Pulmonary artery endothelial cell (primary cell): Measurements from ENCODE around the gene C10orf71. TPM values are rescaled to one million over a fixed set of nuclear protein-coding genes. Genes with fewer than 3 reads are reported as not detected.

Experiments
- DNase-seq: peaks from one replicate; pipeline ENCODE4 v3.0.0-alpha.2; 2011; ENCODE audit warnings: low read depth, low spot score
- total RNA-seq: library from RNA; depleted of rRNA; stranded (reverse); fragments of >200 nt; gene quantifications from 2 replicates; pipeline ENCODE4 v1.2.3, GENCODE V29; 2014

The C10orf71 gene, protein sequence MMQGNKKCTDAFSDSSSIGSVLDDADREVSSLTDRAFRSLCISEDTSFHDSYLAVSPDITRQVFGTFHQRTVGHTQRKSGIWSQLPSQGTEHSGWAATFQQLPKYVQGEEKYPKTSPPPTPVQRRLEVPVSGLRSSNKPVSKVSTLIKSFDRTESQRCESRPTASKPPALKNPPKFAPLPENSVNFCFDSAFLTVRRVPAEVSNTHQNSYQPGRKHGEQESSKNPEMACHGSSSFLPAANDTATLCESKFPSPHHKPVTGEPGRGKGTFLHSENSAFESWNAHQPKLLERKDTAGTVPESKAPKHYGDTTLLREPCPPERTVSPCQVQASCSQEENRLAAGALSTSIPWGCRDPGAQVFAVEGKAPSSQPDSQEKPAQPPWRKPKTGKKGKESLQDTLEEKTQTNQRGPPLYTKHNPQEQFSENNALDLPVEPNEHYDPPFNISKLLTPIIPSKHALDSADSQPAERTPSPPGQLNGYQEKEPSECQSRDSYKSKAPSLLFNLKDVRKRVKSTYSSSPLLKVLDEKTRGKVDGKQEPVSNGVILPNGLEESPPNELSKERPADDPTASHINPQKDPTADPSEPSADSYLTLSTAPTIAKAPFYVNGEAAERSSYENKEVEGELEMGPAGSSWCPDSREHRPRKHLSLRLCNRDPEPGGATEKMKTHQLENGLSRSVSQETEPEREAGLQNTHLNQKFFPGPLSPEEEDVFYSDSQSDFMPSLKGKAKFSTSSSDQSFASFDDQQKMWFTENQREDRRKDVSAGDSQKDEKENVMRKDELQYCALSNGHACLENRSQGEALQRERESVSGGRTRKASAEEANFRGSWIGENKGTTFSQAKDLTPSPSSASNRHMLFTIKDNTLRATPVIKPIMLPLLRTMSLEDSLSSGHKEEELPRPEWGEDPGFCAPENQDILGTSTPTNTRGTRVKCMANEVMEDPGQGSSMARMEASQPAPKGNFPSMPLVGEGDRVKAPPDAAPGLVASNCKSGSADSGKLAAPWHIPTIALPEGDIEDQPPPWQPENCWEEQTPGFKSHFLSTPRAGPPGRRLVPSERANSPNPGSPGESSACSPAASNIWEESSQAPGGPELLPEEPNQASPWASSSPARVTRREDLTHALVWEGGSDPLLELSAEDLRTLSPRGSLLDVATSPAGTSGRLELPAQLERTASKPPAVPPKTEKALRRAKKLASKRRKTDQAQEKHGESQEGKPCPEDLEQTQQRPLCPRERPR (N-terminal part only)
- total RNA-seq = not detected in 2 replicates

DNA sequence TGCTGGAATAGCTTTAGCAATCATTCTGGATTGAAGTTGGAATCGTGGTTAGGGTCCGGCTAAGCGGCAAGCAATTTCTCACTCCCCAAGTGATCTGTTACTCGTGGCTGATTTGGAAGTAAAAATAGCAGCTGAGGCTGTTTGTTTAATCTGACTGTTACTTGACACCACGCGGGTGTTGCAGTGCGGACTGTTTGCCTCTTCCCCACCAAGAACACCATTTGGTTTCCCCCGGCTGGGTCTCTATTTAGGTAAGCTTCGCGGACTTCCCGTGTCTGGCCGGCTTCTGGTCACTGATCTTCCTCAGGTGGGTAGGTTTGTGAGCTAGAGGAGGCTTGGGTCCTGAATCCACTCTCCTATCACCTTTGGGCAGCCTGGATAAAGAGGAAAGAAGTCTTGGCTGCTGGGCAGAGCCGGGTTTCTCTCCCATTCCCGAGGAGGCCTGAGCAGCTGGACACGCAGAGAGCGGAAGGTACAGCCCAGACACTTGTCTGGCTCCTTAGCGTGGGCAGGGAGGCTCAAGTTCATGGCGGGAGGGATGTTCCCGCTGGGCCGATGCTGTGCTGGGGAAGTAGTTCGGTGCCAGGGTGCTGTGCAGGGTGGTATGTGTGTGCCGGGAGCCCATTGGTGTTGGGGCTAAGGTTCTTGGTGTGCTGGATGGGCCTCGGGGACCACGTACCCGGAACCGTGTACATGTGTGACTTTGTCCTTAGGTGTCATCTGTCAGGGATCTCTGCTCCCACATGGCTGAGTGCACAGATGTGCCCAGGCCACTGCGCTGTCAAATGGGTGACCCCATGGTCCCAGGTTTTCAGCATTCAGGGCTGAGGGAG is at the start of gene C10orf71:
C10orf71 (plus strand) TSS at position 188 of the 833 bp plus-strand sequence. CDS start 23,376 bp downstream, outside the sequence.
- DNase-seq = no peak

DNA sequence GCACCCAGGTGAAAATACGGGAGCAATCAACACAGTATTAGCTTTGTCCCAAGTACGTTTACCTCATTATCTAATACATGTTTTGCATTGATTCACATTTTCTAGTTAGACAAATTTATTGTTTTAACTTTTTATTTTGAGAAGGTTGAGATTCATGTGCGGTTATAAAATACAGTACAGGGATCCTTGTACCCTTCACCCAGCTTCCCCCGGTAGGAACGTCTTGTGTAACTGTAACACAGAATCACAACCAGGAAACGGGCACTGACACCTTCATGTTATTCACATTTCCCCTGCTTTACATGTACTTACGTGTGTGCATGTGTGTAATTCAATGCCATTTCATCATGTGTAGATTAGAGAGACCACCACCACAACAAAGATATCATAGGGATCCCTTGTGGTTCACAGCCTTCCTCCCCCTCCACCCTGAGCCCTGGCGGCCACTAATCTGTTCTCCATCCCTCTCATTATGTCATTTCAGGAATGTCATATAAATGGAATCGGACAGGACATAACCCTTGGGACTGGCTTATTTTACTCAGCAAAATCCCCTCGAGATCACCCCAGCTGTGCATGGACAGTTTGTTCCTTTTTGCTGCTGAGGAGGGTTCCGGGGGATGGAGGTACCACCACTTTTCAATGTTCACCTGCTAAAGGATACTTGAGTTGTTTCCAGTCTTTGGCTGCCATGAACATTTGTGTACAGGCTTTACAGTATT is 46.5 kb upstream of the C10orf71 start:
- no peak for DNase-seq

DNA sequence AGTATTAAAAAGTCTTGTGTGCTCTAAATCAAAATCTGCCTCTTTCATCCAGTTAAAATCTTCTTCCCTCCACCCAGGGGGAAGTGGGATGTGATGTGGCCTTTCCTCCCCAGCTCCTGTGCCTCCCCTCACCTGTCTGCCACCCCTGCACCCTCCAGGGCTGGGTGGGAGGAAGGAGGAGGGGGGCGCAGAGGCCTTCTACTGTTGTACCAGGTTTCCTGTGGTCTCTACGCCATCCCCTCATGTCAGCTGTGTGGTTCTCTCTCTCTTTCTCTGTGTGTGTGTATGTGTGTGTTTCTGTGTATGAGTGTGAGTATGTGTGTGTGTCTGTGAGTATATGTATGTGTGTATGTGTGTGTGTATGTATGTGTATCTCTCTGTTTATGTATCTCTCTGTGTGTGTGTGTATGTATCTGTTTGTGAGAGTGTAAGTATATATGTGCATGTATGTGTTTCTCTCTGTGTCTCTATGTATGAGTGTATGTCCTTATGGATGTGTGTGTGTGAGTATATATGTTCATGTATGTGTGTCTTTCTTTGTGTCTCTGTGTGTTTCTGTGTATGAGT is 45.5 kb upstream of the C10orf71 start:
- DNase-seq = no peak

GRCh38 chr10:49254150-49254549 is 44.8 kb upstream of the C10orf71 start:
- DNase-seq = no peak

DNA sequence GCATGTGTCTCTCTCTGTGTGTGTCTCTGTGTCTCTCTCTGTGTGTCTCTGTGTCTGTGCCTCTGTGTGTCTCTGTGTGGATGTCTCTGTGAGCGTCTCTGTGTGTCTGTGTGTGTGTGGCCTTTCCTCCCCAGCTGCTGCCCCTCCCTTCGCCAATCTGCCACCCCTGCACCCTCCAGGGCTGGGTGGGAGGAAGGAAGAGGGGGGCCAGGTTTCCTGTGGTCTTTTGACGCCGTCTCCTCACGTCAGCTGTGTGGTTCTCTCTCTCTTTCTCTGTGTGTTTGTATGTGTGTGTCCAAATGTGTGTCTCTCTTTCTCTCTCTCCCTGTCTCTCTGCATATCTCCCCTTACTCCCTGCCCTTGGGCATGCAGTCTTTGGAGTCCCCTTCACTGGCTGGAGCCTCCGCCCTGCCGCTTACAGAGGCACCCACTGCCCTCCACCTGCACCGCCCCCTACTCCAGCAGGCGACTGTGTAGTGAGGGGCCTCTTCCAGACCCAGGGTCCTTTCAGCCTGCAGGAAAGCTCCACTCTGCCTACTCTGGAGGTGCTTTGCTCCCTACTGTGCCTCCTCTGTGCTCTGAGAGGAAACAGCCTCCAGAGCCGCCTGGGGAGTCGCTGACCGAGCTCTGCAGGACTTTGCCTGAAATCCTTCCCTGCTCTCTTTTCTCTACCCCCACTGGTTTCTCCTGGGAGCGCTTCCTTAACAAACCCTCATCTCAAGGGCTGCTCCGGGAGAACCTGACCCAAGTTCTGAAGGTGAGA is 44.2 kb upstream of the C10orf71 start:
- no peak for DNase-seq

DNA sequence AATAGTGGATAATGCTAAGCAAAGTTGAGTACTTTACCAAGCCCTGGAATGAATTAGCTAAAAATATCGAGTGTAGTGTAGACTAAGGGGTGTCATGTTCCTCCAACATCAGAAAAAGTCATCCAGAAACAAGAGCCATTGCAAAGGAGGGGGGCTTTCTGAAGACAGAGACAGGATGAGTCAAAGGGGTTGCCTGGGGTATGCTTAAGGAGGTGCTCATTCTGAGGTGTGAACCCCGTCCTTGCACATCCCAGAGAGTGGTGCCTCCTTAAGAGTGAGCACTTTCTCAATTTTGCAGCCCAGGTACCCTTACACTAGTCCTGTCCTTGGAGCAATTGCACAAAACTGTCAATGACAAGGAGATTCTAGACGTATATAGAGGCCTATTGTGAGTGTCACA is 43.1 kb upstream of the C10orf71 start:
- DNase-seq = no peak

- no peak for DNase-seq
Measured at GRCh38 chr10:49257154-49257553, 41.8 kb upstream of the C10orf71 start.

- DNase-seq = no peak
Measured at GRCh38 chr10:49257626-49258349, 41.2 kb upstream of the C10orf71 start.

- DNase-seq = no peak
Measured at GRCh38 chr10:49258350-49258683, 40.7 kb upstream of the C10orf71 start.

DNA sequence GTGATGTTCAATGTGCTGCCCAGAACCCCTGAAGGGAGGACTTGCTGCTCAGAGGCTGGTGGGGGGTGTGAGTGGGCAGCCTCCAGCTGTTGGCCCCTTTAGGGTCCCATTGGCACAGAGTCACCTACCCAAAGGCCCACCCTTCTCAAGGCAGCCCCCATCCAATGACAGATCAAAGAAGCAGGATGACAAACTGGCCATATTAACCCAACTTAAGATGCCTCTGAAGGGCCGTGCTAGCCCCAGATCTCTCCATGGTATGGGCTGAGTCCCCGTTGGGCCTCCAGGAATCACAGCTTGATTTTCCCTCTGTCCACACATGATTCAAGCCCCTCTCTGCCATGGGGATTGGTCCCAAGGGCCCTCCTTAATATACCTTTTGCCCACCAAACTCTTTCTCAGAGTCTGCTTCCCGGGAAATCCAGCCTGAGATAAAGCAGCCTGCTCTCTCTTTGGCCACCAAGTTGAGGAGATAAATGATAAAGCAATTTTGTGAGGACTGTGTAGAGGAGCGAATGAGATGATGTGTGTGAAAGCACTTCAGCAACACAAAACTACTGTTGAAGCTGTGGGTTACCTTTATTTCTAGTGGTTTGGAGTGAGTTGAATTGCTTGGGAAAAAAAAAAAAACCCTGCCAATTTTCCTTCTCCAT is 38.2 kb upstream of the C10orf71 start:
- DNase-seq = no peak

DNA sequence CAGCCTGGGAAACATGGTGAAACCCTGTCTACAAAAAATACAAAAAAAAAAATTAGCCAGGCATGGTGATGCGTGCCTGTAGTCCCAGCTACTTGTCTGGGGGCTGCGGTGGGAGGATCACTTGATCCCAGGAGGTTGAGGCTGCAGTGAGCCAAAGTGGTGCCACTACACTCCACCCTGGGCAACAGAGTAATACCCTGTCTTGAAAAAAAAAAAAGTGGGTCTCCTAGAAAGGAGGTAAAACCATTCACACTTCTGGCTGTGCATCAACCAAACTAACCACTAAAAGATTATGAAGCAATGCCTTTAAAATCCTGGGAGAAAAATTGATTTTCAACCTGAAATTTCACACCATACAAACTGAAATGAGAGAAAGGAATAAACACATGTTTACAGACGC is 35.4 kb upstream of the C10orf71 start:
- no peak for DNase-seq

DNA sequence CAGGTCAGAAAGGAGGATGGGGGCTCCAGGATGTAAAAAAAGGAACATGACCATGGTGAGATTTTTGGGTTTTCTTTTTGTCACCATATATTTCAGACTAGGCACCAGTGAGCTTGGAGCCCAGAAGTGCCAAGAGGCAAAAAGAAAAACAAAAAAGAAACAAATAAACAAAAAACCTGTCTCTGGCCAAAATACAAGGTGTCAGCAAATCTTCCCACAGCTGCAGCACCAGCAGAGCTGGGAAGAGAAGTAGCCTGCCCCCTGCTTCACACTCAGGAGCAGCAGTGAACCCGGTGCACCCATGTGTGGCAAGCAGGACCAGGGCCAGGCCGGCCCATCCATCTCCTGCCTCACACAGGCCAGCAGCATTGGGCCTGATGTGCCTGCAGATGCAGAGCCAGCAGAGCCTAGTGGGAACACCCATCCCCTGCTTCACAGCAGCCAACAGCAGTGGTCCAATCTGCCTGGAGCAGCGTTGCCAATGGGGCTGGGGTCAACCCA is 34.7 kb upstream of the C10orf71 start:
- no peak for DNase-seq

DNA sequence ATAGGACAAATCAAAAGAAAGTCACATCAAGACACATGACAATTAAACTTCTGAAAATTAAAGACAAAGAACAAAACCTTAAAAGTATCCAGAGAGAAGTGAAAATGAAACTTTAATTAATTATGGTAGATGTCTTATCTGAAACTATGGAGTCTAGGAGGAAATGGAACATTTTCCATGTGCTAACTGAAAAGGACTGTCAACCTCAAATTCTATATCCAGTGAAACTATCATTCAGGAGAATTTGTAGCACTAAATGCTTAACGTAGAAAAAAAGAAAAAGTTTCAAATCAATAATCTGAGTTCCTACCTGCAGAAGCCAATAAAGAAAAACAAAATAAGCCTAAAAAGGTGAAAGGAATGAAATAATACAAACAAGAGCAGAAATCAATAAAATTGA is 33.1 kb upstream of the C10orf71 start:
- no peak for DNase-seq

DNA sequence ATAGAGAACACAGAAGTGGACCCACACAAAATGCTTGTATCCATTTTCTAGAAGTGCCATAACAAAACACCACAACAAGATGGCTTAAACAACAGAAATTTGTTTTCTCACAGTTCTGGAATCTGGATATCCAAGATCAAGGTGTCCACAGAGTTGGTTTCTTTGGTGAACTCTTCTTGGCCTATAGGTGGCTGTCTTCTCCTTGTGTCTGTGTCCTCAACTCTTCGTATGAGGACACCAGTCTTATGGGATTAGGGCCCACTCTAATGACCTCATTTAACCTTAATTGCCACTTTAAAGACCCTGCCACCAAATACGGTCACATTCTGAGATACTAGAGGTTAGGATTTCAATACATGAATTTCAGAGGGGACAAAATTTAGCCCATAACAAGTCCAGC is 30.8 kb upstream of the C10orf71 start:
- no peak for DNase-seq

GRCh38 chr10:49269523-49269922 is 29.4 kb upstream of the C10orf71 start:
- DNase-seq = no peak

DNA sequence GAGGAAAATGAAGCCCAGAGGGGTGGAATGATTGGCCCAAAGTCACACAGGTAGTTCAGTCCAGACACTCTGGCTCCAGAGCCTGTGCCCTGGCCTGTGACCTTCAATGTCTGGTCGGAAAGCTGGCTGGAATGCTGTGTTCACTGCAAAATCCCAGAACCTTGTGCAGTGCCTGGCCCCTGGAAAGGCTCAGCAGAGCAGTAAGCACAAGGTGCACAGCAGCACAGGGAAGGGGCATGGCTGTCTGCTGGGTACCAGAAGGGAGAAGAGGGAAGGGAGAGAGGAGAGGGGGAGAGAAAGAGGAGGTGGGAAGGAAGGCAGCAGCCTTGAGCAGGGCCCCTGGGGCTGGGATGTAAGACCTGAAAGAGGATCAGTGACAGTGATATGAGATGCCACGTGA is 28.4 kb upstream of the C10orf71 start:
- no peak for DNase-seq

DNA sequence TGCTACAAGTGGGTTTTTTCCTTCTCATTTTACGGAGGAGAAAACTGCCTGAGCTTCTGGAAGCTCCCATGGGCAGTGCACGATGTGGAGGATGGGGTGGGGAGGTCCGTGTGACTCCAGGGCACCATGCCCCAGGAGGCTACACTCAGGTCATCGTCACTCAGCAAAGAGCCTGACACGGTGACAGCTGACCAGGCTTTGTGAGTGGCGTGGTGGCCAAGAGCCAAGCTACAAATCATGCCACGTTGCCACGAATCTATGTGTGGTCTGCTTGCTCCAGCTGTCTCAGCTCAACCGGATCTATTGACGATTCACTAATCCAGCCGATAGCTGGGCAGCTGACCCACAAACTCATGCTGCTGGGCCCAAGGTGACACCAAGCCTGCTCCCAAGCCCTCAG is 27.6 kb upstream of the C10orf71 start:
- DNase-seq = no peak
